Measurements from ENCODE around the gene C1orf226.
"Not testable (repeated sequence)": the region's sequence is repeated elsewhere in the genome, so short reads cannot be mapped to it uniquely, and the experiment has no call there.

C1orf226 gene

DNA sequence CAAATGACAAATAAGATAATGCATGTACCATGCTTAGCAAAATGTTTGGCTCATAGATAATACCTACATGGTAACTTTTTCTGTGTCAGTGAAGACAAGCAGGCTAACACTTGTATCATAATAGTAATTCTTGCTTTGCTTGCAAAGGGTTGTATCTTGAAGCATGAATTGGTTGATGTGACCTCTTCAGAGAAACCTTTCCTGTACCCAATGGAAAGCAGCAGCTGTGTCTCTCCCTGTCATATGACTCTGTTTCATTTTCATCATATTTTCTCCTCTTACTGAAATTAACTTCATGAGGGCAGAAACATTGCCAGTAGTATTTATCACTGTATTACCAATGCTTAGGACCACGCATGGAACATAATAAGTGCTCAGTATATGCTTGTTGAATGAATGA is 26.0 kb downstream of the C1orf226 start:
- no peak for DNase-seq (ENCODE audit: low spot score)

DNA sequence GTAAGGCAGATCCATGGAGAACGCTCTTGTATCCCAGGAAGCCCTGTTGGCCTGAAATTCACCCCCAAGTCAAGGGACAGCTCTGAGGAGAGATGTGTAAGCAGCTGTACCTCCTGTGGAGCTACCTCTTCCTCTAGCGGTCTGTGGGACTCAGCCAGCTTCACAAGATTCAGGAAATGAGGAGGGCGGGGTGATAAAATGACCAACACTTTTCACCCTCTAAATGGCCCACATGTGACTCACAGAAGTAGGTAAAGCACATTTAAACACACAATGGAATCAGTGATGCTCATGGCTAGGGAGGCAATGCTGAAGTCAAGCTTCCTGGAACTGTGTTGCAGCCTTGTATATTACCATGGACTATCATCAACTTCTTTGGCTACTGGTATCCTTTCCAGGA is 30.5 kb downstream of the C1orf226 start, which contains the start of gene SH2D1B:
TSS of gene SH2D1B (minus strand) at position 135 of the 400 bp plus-strand sequence. CDS start at position 15, 120 bp downstream.
- no peak for DNase-seq (ENCODE audit: low spot score)

DNA sequence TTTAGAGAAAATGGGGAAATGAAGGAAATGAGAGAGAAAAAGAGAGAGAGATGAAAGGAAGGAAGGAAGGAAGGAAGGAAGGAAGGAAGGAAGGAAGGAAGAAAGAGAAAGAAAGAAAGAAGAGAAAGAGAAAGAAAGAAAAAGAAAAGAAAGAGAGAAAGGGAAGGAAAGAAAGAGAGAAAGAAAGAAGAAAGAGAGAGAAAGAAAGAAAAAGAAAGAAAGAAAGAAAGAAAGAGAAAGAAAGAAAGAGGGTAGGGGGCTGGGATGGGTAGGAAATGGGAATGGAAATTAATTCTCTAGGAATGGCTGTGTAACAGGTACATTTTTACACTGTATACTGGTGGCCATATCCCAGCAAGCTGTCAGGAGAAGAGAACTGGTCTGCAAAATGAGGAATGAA is 34.7 kb downstream of the C1orf226 start:
- no peak for DNase-seq (ENCODE audit: low spot score)

DNA sequence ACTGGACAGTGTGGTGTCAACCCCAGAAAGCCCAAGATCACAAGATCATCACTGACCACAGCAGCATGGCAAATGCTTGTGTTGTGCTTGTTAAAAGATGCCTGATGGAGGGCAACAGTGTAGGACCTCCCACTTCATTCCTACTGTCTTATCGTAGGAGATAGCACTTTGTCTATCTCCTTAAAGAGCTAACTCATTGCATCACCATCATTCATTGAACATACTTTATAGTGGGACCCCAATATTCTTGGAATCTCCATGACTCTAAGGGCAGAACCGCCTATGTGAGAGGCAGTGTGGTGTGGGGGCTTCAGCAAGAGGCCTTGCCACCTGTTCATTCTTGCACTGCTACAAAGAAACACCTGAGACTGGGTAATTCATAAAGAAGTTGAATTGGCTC is 35.4 kb downstream of the C1orf226 start:
- DNase-seq (ENCODE audit: low spot score), result no peak

DNA sequence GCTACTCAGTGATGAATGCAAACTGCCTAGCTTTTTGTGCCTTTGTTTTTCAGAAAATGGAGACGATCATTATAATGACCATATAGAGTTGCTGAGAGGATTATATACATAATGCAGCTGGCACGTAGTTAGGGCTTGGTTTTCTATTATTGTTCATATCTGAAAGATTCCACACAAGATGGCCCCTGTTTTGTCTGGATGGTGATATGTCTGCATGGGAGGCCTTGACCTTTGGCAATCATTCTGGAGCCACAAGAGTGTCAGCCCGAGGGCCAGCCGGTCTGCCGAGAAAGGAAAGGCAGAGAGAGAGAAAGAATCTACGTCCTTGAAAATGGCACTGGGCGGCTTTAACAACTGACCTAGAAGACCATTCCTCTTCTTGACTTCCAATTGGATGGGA is 36.1 kb downstream of the C1orf226 start:
- no peak for DNase-seq (ENCODE audit: low spot score)

DNA sequence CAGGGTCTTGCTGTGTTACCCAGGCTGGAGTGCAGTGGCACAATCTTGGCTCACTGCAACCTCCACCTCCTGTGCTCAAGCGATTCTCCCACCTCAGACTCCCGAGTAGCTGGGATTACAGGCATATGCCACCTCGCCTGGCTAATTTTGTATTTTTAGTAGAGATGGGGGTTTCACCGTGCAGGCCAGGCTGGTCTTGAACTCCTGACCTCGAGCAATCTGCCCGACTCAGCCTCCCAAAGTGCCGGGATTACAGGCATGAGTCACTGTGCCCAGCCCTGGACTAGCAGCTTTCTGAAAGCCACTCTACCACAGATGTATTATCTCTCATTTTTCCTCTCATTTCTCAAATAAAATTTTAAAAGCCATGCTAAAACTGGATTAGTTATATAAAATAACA is 37.1 kb downstream of the C1orf226 start:
- DNase-seq (ENCODE audit: low spot score), result not testable (repeated sequence)

DNA sequence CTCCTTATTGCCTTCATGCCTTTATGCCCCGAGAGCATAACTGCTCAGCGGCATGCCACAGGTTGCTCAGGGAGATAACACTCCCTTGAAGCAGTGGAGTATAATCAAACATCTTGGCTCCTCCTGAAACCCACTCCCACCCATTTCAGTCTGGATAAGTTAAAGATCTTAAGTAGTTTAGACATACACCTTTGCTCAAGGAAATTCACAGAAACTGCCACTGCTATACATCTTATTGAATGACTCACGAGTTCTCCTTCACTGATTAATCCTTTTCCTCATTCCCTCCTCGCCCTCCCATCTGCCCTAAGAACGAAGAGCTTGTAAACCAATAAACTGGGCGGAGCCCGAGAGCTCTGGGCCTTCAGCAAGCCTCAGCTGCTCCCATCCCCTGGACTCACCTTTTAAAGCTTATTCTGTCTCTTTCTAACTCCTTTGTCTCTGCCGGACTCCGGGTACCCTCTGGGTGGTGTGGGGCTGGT is 38.0 kb downstream of the C1orf226 start:
- DNase-seq (ENCODE audit: low spot score), result not testable (repeated sequence)

DNA sequence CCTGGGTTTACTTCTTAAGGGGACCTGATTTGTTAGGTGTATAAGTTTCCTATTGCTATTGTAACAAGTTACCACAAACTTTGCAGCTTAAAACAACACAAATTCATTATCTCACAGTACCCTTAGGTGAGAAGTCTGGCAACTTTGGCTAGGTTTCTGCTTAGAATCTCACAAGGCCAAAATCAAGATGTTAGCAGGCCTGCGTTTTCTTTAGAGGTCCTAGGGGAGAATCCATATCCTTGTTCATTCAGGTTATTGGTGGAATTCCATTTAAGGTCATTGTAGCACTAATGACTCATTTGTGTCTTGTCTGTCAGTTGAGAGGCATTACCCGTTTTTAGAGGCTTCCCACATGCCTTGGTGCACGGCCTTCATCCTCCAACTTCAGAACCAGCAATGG is 38.6 kb downstream of the C1orf226 start:
- DNase-seq (ENCODE audit: low spot score), result no peak

DNA sequence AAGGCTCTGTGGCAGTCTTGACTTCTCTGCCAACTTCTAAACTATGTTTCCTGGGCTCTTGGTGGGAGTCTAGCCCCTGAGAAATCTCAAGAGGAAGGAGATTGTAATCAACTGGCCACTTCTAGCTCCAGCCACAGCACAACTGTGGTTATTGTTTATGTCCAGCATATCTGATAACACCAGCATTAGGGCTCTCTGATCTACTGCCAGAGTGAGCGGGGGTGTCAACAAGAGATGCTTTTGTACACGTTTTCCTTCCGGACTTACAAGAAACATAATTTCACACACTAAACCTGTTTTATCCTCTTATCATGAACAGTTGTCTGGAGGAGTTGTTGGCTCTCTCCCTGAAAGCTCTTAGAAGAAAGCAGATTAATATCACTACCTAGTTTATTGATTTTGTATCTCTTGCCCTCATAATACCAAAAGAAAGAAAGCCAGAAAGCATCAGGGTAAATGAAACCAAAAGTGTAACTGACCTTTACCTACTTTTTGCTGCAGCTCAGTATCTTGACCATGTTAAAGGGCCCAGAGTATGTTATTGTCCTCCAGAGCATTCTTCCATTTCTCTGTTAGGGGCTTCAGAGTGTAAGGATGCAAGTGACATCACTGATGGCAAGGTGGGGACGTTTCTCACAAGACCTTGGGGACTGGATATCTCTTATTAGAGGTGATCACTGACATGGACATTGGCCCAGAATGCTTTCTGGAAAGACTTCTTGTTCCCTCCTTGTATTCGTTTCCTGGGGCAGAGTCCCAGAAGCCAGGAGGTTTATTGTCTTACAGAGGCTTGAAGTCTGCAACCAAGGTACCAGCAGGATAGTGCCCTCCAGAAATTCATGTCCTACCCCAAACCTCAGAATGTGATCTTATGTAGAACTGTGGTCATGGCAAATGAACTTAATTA is 40.0 kb downstream of the C1orf226 start:
- DNase-seq (ENCODE audit: low spot score), result no peak

DNA sequence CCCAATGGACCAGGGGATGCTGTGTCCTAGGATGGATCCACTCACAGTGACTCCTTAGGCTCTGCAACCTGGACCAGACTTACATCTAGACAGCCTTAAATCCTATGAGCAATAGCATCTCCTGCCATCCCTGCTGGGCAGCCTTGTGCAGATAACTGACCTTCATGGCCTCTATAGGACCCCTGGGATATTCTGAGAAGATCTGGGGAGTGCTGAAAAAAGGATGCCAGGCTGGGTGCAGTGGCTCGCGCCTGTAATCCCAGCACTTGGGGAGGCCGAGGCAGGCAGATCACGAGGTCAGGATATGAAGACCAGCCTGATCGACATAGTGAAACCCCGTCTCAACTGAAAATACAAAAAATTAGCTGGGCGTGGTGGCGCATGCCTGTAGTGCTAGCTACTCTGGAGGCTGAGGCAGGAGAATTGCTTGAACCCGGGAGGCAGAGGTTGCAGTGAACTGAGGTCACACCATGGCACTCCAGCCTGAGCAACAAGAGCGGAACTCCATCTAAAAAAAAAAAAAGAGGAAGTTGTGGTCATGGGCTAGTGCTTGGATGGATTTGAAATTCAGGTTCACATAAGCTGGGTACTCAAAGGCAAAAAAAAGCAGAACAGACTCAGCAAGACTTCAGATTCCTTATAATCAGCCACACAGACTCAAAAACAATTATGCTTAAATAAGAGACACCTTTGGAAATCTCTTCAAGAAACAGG is 41.3 kb downstream of the C1orf226 start:
- no peak for DNase-seq (ENCODE audit: low spot score)

DNA sequence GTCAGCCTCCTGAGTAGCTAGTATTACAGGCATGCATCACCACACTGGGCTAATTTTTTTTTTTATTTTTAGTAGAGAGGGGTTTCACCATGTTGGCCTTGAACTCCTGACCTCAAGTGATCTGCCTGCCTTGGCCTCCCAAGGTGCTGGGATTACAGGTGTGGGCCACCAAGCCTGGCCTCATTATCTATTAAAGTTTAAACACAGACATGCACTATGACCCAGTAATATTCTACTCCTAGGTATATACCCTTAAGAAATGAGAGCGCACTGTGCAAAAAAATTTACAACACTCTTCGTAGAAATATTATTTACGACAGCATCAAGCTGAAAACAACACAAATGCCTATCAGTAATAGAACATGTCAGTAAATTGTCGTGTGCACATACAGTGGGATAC is 49.1 kb downstream of the C1orf226 start:
- DNase-seq (ENCODE audit: low spot score), result no peak

DNA sequence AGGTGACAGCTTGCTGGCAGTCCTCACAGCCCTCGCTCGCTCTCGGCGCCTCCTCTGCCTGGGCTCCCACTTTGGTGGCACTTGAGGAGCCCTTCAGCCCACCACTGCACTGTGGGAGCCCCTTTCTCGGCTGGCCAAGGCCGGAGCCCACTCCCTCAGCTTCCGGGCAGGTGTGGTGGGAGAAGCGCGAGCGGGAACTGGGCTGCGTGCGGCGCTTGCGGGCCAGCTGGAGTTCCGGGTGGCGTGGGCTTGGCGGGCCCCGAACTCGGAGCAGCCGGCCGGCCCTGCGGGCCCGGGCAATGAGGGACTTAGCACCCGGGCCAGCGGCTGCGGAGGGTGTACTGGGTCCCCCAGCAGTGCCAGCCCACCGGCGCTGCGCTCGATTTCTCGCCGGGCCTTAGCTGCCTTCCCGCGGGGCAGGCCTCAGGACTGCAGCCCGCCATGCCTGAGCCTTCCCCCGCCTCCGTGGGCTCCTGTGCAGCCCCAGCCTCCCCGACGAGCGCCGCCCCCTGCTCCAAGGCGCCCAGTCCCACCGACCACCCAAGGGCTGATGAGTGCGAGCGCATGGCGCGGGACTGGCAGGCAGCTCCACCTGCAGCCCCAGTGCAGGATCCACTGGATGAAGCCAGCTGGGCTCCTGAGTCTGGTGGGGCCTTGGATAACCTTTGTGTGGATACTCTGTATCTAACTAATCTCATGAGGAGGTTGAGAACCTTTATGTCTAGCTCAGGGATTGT is 51.6 kb downstream of the C1orf226 start:
- not testable (repeated sequence) for DNase-seq (ENCODE audit: low spot score)
